SK-N-SH treated with all-trans-retinoic acid at 6 μM for 48 hours (cell line): Measurements from ENCODE around the gene MYH6.
"Not testable (repeated sequence)": the region's sequence is repeated elsewhere in the genome, so short reads cannot be mapped to it uniquely, and the experiment has no call there.

Source experiments
- ARNTL ChIP-seq: fragments of 450-650 bp; formaldehyde crosslinking; IDR thresholded peaks from 2 replicates; pipeline ENCODE4 v1.5.0; 2020; ENCODE audit warnings: low read depth, mild to moderate bottlenecking, moderate library complexity, borderline replicate concordance
- CSDC2 ChIP-seq: fragments of 250-450 bp; sonication (Bioruptor Pico); IDR thresholded peaks from 2 replicates; pipeline ENCODE4 v1.5.0; 2020; ENCODE audit warnings: mild to moderate bottlenecking, moderate library complexity
- GLIS3 ChIP-seq: fragments of 250-450 bp; sonication (Bioruptor Pico); IDR thresholded peaks from 2 replicates; pipeline ENCODE4 v1.5.0; 2020; ENCODE audit warnings: mild to moderate bottlenecking, moderate library complexity
- OSR1 ChIP-seq: fragments of 250-450 bp; sonication (Bioruptor Pico); IDR thresholded peaks from 2 replicates; pipeline ENCODE4 v1.8.0; 2022; ENCODE audit warnings: moderate library complexity, mild to moderate bottlenecking, inconsistent platforms
- RARB ChIP-seq: fragments of 250-450 bp; sonication (Bioruptor Pico); IDR thresholded peaks from 2 replicates; pipeline ENCODE4 v1.8.0; 2021; ENCODE audit warnings: mild to moderate bottlenecking, moderate library complexity
- TCF4 ChIP-seq: fragments of 250-450 bp; sonication (Bioruptor Pico); IDR thresholded peaks from 2 replicates; pipeline ENCODE4 v1.8.0; 2021; ENCODE audit warnings: mild to moderate bottlenecking, moderate library complexity, borderline replicate concordance
- TOX ChIP-seq: fragments of 250-450 bp; sonication (Bioruptor Pico); IDR thresholded peaks from 2 replicates; pipeline ENCODE4 v1.8.0; 2021; ENCODE audit warnings: mild to moderate bottlenecking, moderate library complexity, borderline replicate concordance
- ZFP3 ChIP-seq: fragments of 250-450 bp; sonication (Bioruptor Pico); IDR thresholded peaks from 2 replicates; pipeline ENCODE4 v1.5.0; 2020; ENCODE audit warnings: mild to moderate bottlenecking, moderate library complexity
- ZFP30 ChIP-seq: fragments of 450-650 bp; formaldehyde crosslinking; IDR thresholded peaks from 2 replicates; pipeline ENCODE4 v1.5.0; 2022; ENCODE audit warnings: mild to moderate bottlenecking, moderate library complexity
- ZNF70 ChIP-seq: fragments of 450-650 bp; formaldehyde crosslinking; IDR thresholded peaks from 2 replicates; pipeline ENCODE4 v1.5.0; 2020; ENCODE audit warnings: mild to moderate bottlenecking, moderate library complexity
- ZNF8 ChIP-seq: fragments of 450-650 bp; formaldehyde crosslinking; IDR thresholded peaks from 2 replicates; pipeline ENCODE4 v1.5.0; 2020; ENCODE audit warnings: mild to moderate bottlenecking, moderate library complexity
- TF ChIP-seq, protein P1 (sequence below): fragments of 250-450 bp; sonication (Bioruptor Pico); IDR thresholded peaks from 2 replicates; pipeline ENCODE4 v1.8.0; 2020; ENCODE audit warnings: mild to moderate bottlenecking, moderate library complexity, borderline replicate concordance
- TF ChIP-seq, protein P2 (sequence below): fragments of 250-450 bp; sonication (Bioruptor Pico); IDR thresholded peaks from 2 replicates; pipeline ENCODE4 v1.8.0; 2021; ENCODE audit warnings: low read depth, mild to moderate bottlenecking, moderate library complexity, borderline replicate concordance

DNA sequence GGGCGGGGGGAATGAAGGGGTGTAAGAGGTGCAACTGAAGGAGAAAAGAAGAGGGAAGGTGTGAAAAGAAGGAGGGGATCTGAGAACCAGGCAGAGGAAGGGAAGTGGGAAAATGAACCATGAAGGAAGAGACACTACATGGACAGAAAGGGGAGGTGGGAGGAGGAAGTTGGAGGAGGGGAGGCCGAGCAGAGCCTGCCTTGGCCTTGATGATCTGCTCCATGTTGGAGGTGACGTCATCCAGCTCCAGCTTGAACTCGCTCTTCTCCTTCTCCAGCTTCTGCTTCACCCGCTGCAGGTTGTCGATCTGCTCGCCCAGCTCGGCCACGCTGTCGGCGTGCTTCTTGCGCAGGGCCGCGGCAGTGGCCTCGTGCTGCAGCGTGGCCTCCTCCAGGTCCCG, 11.6 kb upstream of the MYH6 start:
- TF ChIP-seq GLIS3 (CRISPR knock-in tag); RARB (CRISPR knock-in tag); ZNF70 (CRISPR knock-in tag); OSR1 (CRISPR knock-in tag); ZFP3; ZFP30; TOX (CRISPR knock-in tag); TCF4 (CRISPR knock-in tag); CSDC2 (CRISPR knock-in tag); ZNF8 (CRISPR knock-in tag); ARNTL (CRISPR knock-in tag): not testable (repeated sequence)
- TF ChIP-seq, protein P1, sequence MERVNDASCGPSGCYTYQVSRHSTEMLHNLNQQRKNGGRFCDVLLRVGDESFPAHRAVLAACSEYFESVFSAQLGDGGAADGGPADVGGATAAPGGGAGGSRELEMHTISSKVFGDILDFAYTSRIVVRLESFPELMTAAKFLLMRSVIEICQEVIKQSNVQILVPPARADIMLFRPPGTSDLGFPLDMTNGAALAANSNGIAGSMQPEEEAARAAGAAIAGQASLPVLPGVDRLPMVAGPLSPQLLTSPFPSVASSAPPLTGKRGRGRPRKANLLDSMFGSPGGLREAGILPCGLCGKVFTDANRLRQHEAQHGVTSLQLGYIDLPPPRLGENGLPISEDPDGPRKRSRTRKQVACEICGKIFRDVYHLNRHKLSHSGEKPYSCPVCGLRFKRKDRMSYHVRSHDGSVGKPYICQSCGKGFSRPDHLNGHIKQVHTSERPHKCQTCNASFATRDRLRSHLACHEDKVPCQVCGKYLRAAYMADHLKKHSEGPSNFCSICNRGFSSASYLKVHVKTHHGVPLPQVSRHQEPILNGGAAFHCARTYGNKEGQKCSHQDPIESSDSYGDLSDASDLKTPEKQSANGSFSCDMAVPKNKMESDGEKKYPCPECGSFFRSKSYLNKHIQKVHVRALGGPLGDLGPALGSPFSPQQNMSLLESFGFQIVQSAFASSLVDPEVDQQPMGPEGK (CRISPR knock-in tag) = not testable (repeated sequence)
- TF ChIP-seq, protein P2, sequence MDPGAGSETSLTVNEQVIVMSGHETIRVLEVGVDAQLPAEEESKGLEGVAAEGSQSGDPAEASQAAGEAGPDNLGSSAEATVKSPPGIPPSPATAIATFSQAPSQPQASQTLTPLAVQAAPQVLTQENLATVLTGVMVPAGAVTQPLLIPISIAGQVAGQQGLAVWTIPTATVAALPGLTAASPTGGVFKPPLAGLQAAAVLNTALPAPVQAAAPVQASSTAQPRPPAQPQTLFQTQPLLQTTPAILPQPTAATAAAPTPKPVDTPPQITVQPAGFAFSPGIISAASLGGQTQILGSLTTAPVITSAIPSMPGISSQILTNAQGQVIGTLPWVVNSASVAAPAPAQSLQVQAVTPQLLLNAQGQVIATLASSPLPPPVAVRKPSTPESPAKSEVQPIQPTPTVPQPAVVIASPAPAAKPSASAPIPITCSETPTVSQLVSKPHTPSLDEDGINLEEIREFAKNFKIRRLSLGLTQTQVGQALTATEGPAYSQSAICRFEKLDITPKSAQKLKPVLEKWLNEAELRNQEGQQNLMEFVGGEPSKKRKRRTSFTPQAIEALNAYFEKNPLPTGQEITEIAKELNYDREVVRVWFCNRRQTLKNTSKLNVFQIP (CRISPR knock-in tag) = not testable (repeated sequence)
